ENCODE data around the gene STK32A. TPM values are rescaled to one million over a fixed set of nuclear protein-coding genes. Genes with fewer than 3 reads are reported as not detected.

The STK32A gene
- total RNA-seq, 4 donors from 2014 or later: 2.5 to 15.3 (median 9.4) TPM

- DNase-seq: no peak
- TF ChIP-seq POLR2A (IDR thresholded peaks at IDR 0.05): no peak
- TF ChIP-seq CTCF (IDR thresholded peaks at IDR 0.05): no peak
- Histone ChIP-seq H3K4me1 (peaks cover 7 to 14% of the 10 kb centered on the region in 2 donors), H3K4me3 (replicated peaks in 1 of 3) (no peak overlapping the region), H3K27ac (no peak overlapping the region), H3K27me3 (no peaks in the 10 kb centered on the region), H3K36me3 (no peaks in the 10 kb centered on the region), H3K9me3 (no peaks in the 10 kb centered on the region)
- intact Hi-C loops (cut with DNase I): no loop called here
- WGBS, 2 donors: 56 to 71% methylated on average over 1 of the region's 1 CpG
These were observed 44.5 kb upstream of the STK32A start for GRCh38 chr5:147190331-147190730.

GRCh38 chr5:147193123-147193522 lies 41.7 kb upstream of the STK32A start:
- no peaks in the 10 kb centered on the region for H3K9me3 ChIP-seq
- no peak overlapping the region for H3K4me3 ChIP-seq (replicated peaks in 1 of 3)
- H3K36me3 ChIP-seq: no peaks in the 10 kb centered on the region
- 89 to 98% methylated on average over 1 of the region's 1 CpG for WGBS, 2 donors
- no peak for TF ChIP-seq CTCF (IDR thresholded peaks at IDR 0.05)
- TF ChIP-seq POLR2A (IDR thresholded peaks at IDR 0.05): no peak
- H3K27me3 ChIP-seq: no peaks in the 10 kb centered on the region
- peaks cover 3% of the 10 kb centered on the region in 2 donors for H3K4me1 ChIP-seq
- no peak overlapping the region for H3K27ac ChIP-seq
- intact Hi-C loops (cut with DNase I): no loop called here
- DNase-seq: no peak

- Histone ChIP-seq H3K9me3 (no peaks in the 10 kb centered on the region), H3K4me3 (replicated peaks in 1 of 3) (no peak overlapping the region), H3K27ac (no peak overlapping the region), H3K4me1 (no peaks in the 10 kb centered on the region), H3K36me3 (no peaks in the 10 kb centered on the region), H3K27me3 (no peaks in the 10 kb centered on the region)
- no peak for TF ChIP-seq CTCF (IDR thresholded peaks at IDR 0.05)
- TF ChIP-seq POLR2A (IDR thresholded peaks at IDR 0.05): no peak
- intact Hi-C loops (cut with DNase I): no loop called here
- no peak for DNase-seq
- 84 to 85% methylated on average over 5 of the region's 5 CpGs for WGBS, 2 donors
These were observed 34.8 kb upstream of the STK32A start for GRCh38 chr5:147200004-147200403.

GRCh38 chr5:147203213-147203612 lies 31.6 kb upstream of the STK32A start:
- WGBS, 2 donors: 76 to 84% methylated on average over 4 of the region's 4 CpGs
- no peak overlapping the region for H3K27ac ChIP-seq
- intact Hi-C loops (cut with DNase I): no loop called here
- H3K27me3 ChIP-seq: no peaks in the 10 kb centered on the region
- no peaks in the 10 kb centered on the region for H3K4me1 ChIP-seq
- H3K36me3 ChIP-seq: no peaks in the 10 kb centered on the region
- no peaks in the 10 kb centered on the region for H3K9me3 ChIP-seq
- no peak for DNase-seq
- no peak for TF ChIP-seq POLR2A (IDR thresholded peaks at IDR 0.05)
- no peak for TF ChIP-seq CTCF (IDR thresholded peaks at IDR 0.05)
- no peak overlapping the region for H3K4me3 ChIP-seq (replicated peaks in 1 of 3)

GRCh38 chr5:147204576-147204975 lies 30.2 kb upstream of the STK32A start:
- WGBS, 2 donors: 83 to 84% methylated on average over 2 of the region's 2 CpGs
- no peak for DNase-seq
- Histone ChIP-seq H3K27ac (no peak overlapping the region), H3K4me3 (replicated peaks in 1 of 3) (no peak overlapping the region), H3K27me3 (no peaks in the 10 kb centered on the region), H3K9me3 (no peaks in the 10 kb centered on the region), H3K4me1 (no peaks in the 10 kb centered on the region), H3K36me3 (no peaks in the 10 kb centered on the region)
- TF ChIP-seq CTCF (IDR thresholded peaks at IDR 0.05) (no peak), POLR2A (IDR thresholded peaks at IDR 0.05) (no peak)
- intact Hi-C loops (cut with DNase I): no loop called here

Measured in thyroid gland (tissue), 4 donors.